HL-60/S4 treated with phorbol 12-myristate 13-acetate at 8.2 ng/mL for 4 days and 3 days (cell line): ENCODE results near the gene SSPN.

Experiments
- in situ Hi-C: fragments of 300-500 bp; cut with MboI; formaldehyde crosslinking; loops from 2 replicates; pipeline ENCODE4 v1.15.0; 2022; ENCODE audit warnings: low sequenced_read_pairs

SSPN gene

GRCh38 chr12:26280869-26281268 lies 85.5 kb downstream of the SSPN start:
- in situ Hi-C loops, result no loop called here

GRCh38 chr12:26281320-26281719 lies 85.9 kb downstream of the SSPN start:
- in situ Hi-C loops, result no loop called here

GRCh38 chr12:26282339-26282940 lies 87.1 kb downstream of the SSPN start:
- in situ Hi-C loops, result no loop called here

GRCh38 chr12:26283046-26283445 lies 87.7 kb downstream of the SSPN start:
- in situ Hi-C loops, result no loop called here

GRCh38 chr12:26283617-26284016 lies 88.2 kb downstream of the SSPN start:
- in situ Hi-C loops, result no loop called here

GRCh38 chr12:26285401-26285800 lies 90.0 kb downstream of the SSPN start:
- in situ Hi-C loops, result no loop called here

GRCh38 chr12:26286186-26286585 lies 90.8 kb downstream of the SSPN start:
- in situ Hi-C loops, result no loop called here

GRCh38 chr12:26287671-26288381 lies 92.5 kb downstream of the SSPN start:
- in situ Hi-C loops, result no loop called here

GRCh38 chr12:26290565-26290964 lies 95.2 kb downstream of the SSPN start:
- in situ Hi-C loops, result no loop called here

GRCh38 chr12:26292596-26292995 lies 97.2 kb downstream of the SSPN start:
- in situ Hi-C loops, result no loop called here

GRCh38 chr12:26293612-26294011 lies 98.2 kb downstream of the SSPN start:
- in situ Hi-C loops, result no loop called here

GRCh38 chr12:26295001-26295400 lies 99.6 kb downstream of the SSPN start:
- in situ Hi-C loops, result no loop called here

- in situ Hi-C loops, result no loop called here
Measured at GRCh38 chr12:26297396-26298070, 102.2 kb downstream of the SSPN start.

GRCh38 chr12:26298785-26299621 lies 103.6 kb downstream of the SSPN start:
- in situ Hi-C loops, result no loop called here

GRCh38 chr12:26299751-26300150 lies 104.4 kb downstream of the SSPN start:
- in situ Hi-C loops, result no loop called here
